ENCODE results near the gene IMPDH1. TPM values are rescaled to one million over a fixed set of nuclear protein-coding genes. Genes with fewer than 3 reads are reported as not detected.

IMPDH1 gene
- total and polyA plus RNA-seq, 9 of the 15 experiments (the other 6 are each of a cell fraction or from before 2014, with no cell fraction given) = 0.80 to 118 (median 64.3) TPM

DNA sequence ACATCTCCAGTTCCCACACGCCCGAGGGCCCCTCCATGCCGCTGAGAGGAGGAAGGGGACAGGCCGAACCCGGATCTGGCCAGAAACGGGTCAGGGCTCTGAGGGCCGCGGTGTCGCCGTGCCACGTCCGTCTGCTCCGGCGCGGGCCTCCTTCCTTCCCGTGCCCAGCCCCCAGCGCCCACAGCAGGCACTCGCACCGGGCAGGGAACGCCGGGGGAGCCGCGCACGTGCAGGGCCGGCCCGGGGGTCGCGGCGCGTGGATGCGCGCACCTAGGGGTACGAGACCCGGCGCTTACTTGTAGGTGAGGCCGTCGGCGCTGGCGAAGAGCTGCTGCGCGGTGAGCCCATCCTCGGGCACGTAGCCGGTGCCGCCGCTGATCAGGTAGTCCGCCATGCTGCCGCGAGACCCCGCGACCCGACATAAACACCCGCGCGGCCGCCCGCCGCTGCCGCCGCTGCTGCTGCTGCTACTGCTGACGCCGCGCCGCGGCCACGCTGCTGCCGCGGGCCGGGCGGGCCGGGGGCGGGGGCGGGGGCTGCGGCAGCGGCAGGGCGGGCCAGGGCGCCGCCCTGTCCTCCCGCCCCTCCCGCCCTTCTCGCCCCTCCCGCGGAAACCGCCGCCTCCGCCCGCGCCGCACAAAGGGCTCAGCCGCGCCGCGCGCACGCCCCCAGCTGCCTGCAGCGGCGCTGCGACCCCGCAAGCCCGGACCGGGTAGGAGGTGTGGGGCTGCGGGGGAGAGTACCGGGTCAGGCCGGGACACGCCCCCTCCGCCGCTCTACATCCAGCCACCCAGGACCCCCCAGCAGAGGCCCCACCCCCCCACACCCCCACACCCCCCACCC is 4.1 kb downstream of the IMPDH1 start (continued):
- TF ChIP-seq, protein P1, sequence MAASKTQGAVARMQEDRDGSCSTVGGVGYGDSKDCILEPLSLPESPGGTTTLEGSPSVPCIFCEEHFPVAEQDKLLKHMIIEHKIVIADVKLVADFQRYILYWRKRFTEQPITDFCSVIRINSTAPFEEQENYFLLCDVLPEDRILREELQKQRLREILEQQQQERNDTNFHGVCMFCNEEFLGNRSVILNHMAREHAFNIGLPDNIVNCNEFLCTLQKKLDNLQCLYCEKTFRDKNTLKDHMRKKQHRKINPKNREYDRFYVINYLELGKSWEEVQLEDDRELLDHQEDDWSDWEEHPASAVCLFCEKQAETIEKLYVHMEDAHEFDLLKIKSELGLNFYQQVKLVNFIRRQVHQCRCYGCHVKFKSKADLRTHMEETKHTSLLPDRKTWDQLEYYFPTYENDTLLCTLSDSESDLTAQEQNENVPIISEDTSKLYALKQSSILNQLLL (CRISPR knock-in tag; IDR thresholded peaks at IDR 0.05; ENCODE audit: borderline replicate concordance) = no peak
- TF ChIP-seq, protein P2, sequence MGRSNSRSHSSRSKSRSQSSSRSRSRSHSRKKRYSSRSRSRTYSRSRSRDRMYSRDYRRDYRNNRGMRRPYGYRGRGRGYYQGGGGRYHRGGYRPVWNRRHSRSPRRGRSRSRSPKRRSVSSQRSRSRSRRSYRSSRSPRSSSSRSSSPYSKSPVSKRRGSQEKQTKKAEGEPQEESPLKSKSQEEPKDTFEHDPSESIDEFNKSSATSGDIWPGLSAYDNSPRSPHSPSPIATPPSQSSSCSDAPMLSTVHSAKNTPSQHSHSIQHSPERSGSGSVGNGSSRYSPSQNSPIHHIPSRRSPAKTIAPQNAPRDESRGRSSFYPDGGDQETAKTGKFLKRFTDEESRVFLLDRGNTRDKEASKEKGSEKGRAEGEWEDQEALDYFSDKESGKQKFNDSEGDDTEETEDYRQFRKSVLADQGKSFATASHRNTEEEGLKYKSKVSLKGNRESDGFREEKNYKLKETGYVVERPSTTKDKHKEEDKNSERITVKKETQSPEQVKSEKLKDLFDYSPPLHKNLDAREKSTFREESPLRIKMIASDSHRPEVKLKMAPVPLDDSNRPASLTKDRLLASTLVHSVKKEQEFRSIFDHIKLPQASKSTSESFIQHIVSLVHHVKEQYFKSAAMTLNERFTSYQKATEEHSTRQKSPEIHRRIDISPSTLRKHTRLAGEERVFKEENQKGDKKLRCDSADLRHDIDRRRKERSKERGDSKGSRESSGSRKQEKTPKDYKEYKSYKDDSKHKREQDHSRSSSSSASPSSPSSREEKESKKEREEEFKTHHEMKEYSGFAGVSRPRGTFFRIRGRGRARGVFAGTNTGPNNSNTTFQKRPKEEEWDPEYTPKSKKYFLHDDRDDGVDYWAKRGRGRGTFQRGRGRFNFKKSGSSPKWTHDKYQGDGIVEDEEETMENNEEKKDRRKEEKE (IDR thresholded peaks at IDR 0.05; ENCODE audit: borderline replicate concordance in 1 of 2, control insufficient read depth in 1 of 2, low read depth in 2 of 2, low read length in 1 of 2) = no peak
- peak; percentile 67 for TF ChIP-seq HNRNPL (IDR thresholded peaks at IDR 0.05; ENCODE audit: low read depth, low read length)
- TF ChIP-seq, protein P3, sequence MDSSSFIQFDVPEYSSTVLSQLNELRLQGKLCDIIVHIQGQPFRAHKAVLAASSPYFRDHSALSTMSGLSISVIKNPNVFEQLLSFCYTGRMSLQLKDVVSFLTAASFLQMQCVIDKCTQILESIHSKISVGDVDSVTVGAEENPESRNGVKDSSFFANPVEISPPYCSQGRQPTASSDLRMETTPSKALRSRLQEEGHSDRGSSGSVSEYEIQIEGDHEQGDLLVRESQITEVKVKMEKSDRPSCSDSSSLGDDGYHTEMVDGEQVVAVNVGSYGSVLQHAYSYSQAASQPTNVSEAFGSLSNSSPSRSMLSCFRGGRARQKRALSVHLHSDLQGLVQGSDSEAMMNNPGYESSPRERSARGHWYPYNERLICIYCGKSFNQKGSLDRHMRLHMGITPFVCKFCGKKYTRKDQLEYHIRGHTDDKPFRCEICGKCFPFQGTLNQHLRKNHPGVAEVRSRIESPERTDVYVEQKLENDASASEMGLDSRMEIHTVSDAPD (CRISPR knock-in tag; IDR thresholded peaks at IDR 0.05) = no peak
- no peak for TF ChIP-seq ZNF785 (CRISPR knock-in tag; IDR thresholded peaks at IDR 0.05)
- TF ChIP-seq POLR2B (IDR thresholded peaks at IDR 0.05; ENCODE audit: low read depth, partially characterized antibody) = no peak
- TF ChIP-seq ZEB2 (IDR thresholded peaks at IDR 0.05) = no peak
- TF ChIP-seq NCOA2 (IDR thresholded peaks at IDR 0.05; ENCODE audit: partially characterized antibody in 2 of 2) = no peak
- TF ChIP-seq SLC30A9 (CRISPR knock-in tag; IDR thresholded peaks at IDR 0.05) = no peak
- TF ChIP-seq ZNF23 (CRISPR knock-in tag; IDR thresholded peaks at IDR 0.05) = no peak
- TF ChIP-seq SAFB (IDR thresholded peaks at IDR 0.05; ENCODE audit: borderline replicate concordance, low read depth, low read length) = peak; percentile 60; the same call in 1 of the 2 replicates
- TF ChIP-seq MEIS2 (IDR thresholded peaks at IDR 0.05; ENCODE audit: partially characterized antibody) = no peak
- TF ChIP-seq CC2D1A (IDR thresholded peaks at IDR 0.05) = no peak
- peak; percentile 96; the same call in 1 of the 2 replicates for TF ChIP-seq ERF (CRISPR knock-in tag; IDR thresholded peaks at IDR 0.05)
- TF ChIP-seq DPF2 (IDR thresholded peaks at IDR 0.05) = no peak
- TF ChIP-seq, protein P4, sequence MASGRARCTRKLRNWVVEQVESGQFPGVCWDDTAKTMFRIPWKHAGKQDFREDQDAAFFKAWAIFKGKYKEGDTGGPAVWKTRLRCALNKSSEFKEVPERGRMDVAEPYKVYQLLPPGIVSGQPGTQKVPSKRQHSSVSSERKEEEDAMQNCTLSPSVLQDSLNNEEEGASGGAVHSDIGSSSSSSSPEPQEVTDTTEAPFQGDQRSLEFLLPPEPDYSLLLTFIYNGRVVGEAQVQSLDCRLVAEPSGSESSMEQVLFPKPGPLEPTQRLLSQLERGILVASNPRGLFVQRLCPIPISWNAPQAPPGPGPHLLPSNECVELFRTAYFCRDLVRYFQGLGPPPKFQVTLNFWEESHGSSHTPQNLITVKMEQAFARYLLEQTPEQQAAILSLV (tag; IDR thresholded peaks at IDR 0.05) = no peak
- TF ChIP-seq PTRF (tag; IDR thresholded peaks at IDR 0.05) = no peak
- TF ChIP-seq TSC22D4 (tag; IDR thresholded peaks at IDR 0.05) = no peak
- TF ChIP-seq SOX6 (IDR thresholded peaks at IDR 0.05) = no peak
- 0 out of 2 replicates have a peak, but pooled peaks have one; percentile 17 for TF ChIP-seq CREB1 (IDR thresholded peaks at IDR 0.05)
- peak; percentile 23; the same call in 1 of the 2 replicates for TF ChIP-seq CREB1 (CRISPR knock-in tag; IDR thresholded peaks at IDR 0.05)
- TF ChIP-seq EHMT2 (IDR thresholded peaks at IDR 0.05) = no peak
- peak; percentile 73; the same call in 1 of the 2 replicates for TF ChIP-seq PHB (CRISPR knock-in tag; IDR thresholded peaks at IDR 0.05)
- no peak for TF ChIP-seq ZNF282 (CRISPR knock-in tag; IDR thresholded peaks at IDR 0.05)
